Kidney tubule cell (primary cell): ENCODE results near the gene G3BP2.

Experiments
- DNase-seq: peaks from one replicate; pipeline ENCODE4 v3.0.0-alpha.2; 2018; ENCODE audit warnings: low spot score

The G3BP2 gene

DNA sequence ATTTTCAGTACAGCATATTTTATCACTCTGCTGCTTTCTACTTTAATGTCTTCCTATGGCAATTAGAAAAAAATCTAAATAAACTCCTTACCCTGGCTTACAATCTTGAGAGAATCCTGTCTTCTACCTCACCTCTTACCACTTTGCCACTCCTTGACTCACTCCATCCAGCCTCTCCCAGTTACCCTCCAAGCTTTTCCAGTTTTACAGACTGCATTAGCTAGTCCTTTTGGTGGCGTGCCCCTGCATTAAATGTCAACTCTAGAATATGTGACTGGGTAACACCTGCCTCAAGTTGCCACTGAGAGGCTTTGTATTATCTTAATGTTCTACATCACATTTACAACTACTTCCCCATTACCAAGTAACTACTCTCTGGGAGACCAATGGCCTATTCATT, 35.4 kb downstream of the G3BP2 start:
- DNase-seq = no peak

DNA sequence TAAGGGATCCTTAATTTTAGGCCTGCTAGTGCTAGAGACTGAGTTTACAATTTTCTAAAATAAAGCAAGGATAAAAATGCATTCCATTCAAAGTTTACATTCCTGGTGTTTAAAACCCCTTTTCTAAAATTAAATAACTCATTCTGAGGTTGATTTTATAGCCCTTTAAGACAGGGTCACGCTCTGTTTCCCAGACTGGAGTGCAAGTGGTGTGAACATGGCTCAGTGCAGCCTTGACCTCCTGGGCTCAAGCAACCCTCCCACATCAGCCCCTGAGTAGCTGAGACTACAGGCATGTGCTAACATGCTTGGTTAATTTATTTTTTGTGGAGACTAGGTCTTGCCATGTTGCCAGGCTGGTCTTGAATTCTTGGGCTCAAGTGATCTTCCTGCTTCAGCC, 36.0 kb downstream of the G3BP2 start:
- peak; percentile 71 for DNase-seq

DNA sequence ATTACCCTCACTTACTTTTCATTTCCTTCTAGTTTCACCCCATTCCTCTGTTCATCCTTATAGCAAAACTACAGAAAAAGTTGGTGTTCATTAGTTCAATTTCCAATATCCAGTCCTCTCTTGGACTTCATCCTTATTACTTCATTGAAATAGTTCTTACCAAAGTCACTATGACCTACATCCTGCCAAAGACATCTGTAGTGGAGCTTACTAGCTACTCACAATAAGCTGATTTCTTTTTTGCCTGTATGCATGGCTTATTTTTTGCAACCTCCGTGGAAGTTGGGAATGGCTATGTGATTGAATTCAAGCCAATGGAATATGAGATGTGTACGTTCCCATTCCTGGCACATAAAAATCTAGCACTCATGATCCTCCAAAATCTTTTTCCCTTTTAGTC, 38.3 kb downstream of the G3BP2 start:
- no peak for DNase-seq

DNA sequence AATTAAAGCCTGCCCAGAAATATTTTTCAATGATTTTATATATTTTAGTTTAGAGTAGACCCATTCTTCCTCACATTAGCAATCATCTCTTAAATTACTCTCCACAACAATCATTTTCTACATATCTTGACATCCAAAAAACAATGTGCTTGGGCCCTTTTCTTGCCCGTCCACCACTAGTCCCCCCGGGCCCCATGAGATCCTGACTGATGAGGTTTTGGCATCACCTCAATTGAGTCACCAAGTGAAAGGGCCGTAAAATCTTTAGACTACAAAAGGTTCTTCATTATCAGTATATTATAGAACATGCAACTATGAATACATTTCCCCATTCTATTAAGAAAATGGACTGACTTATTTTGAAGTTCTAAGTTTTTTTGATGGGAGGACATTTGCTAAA, 38.9 kb downstream of the G3BP2 start:
- DNase-seq = no peak

DNA sequence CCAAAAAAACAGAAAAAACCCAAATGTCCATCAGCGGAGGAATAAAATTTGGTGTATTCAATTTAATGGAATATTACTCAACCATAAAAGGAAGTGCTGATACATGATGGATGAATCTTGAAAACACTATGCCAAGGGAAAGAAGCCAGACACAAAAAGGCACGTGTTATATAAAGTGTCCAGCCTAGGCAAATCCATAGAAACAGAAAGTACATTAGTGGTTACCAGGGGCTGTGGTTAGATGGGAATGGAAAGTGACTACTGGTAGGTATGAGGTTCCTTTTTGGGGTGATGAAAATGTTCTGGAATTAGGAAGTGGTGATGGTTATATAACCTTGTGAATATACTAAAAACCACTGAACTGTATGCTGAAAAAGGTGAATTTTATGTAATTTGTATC, 39.4 kb downstream of the G3BP2 start:
- peak; percentile 74 for DNase-seq

DNA sequence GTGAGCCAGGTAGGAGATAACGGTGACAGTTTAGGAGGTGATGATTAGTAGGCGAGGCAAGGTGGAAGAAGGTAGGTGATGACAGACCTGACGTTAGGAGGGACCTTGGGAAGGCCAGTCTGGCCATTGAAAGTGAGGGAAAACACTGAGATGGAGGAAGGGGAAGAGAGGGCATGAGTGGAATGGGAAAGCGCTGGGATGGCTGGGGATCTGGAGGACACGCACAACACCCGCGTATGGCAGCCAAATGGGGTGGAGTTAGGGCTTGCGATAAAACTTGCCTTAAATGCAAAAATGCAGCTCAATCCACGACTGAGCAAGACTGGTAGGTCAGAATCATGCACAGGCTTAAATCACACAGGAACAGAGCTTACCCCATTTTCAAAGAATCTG, 42.3 kb downstream of the G3BP2 start:
- no peak for DNase-seq

DNA sequence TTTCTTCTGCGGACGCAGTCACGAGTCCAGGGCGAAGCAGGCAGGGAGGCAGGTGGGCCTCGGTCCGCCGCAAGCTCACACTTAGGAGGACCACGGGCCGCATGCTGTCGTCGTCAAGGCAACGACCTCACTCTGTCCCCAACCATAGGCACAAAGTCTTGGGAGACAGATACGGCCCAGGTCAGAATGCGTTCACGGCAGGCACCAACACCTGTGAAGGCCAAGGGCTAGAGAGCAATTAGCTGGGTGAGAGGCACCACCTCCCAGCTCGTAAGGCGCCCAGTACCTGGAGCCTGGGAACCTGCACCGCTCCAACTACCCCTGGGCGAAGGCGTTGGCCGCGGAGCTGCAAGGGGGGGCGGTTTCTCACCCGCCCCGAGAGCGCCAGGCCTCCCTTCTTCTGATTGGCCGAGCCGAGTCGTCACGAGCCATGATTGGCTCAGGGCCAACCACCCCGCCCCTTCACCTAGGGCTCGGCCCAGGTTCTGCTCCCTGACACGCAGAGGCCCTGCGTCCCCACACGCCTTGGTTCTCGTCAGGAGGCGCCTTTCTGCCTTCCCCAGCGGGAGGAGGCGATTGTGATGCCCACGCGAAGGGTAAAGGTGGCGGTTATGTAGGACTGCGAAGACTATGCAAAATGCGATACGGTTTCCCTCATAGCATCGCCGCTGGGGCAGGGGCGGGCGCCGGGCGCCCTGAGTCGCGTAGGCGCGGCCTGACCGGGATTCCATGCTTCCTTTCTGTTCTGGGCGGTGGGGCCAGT, 42.9 kb downstream of the G3BP2 start, which contains the start of gene CDKL2:
Gene CDKL2, minus strand, starts transcription at position 355 of the 763 bp plus-strand sequence. CDS start 4,540 bp downstream, outside the sequence.
- DNase-seq = peak; percentile 94

DNA sequence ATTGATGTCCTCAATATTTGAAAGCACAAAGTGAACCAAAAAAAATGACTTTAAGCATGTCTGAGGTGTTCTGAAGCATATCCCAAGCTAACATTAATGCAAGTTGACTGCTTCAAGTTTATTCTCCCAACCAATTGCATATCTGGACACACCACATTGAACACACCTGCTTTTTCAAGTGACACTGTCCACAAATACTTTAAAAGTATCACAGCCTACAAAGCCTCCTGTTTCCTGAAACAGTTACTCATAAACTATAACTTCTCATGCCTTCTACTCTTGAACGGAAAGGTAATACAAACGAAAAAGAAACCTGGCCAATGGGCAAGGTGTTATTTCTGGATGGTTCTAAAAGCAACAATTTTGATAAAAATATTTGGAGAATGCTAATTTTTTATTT, 44.0 kb downstream of the G3BP2 start:
- peak; percentile 80 for DNase-seq

DNA sequence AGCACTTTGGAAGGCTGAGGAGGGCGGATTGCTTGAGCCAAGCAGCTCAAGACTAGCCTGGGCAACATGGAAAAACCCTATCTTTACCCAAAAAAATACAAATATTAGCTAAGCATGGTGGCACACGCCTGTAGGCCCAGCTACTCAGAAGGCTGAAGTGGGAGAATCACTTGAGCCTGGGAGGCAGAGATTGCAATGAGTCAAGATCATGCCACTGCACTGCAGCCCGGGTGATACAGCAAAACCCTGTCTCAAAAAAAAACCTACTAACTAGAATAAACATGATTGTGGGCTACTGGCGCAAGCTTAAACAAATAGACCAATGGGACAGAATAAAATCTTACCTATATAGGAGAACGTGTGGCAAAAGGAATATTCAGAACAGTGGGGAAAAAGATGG, 50.2 kb downstream of the G3BP2 start:
- DNase-seq = no peak

DNA sequence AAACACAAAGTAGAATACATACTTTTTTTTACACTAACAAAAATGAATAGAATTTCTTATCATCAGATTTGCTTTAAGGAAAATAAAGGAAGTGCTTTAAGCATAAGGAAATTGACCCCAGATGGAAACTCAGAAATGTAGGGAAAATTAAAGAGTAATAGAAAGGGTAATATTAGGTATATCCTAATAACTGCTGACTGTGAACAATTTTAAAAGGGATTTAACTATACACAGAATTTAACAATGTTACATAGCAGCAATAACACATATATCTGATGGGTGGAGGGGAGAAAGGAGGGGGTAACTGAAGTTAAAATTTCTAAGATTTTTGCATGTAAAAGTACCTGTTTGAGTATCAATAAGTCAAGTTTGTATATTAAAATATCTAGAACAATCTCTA, 51.5 kb downstream of the G3BP2 start:
- no peak for DNase-seq

DNA sequence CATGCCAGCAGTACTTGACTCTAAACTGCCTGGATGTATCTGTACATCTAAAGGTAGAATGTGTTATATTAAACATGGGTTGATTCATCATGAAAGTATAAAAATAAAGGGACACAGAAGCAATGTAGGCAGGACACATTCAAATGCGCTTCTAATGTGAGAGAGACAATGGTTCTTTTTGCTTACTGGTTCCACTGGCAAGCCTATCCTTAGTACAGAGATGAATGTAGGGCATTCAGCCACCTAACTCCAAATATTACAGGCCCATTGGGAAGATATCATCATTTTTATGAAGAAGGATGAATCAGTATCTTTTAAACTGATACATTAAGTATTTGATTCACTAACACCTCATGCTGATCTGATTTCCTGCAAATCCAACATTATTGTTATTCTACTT, 60.9 kb downstream of the G3BP2 start:
- no peak for DNase-seq

DNA sequence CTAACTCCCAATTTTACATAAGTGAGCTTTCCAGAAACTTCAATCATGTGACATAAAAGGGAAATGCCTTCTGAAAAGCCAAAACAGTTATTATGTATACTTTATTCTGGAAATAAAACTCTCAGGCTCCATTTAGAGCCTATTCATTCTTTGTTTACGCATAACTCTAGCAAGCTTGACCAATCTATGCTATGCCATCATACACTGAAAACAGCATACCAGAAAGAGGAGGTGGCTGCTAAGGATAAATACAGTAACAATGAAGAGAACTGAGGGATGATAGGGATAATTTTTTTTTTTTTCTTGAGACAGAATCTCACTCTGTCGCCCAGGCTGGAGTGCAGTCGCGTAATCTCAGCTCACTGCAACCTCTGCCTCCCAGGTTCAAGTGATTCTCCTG, 67.3 kb downstream of the G3BP2 start:
- no peak for DNase-seq

DNA sequence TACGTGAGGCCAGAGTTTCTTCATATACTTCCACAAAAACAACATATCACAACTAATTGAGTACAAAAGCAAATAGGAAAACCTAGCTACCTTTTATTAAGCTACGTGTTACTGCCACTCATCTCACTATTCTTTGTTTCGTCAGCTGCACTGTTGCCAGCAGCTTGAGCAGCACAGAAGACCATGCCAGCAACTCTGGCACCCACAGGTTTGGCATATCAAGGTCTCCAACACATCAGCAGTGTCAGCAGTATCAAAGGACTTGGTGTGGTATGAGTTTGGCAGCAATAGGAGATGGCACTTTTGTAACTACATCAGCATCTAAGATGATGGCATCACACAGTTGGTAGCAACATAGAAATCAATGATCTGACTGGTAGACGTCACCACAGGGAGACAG, 73.6 kb downstream of the G3BP2 start:
- DNase-seq = no peak

DNA sequence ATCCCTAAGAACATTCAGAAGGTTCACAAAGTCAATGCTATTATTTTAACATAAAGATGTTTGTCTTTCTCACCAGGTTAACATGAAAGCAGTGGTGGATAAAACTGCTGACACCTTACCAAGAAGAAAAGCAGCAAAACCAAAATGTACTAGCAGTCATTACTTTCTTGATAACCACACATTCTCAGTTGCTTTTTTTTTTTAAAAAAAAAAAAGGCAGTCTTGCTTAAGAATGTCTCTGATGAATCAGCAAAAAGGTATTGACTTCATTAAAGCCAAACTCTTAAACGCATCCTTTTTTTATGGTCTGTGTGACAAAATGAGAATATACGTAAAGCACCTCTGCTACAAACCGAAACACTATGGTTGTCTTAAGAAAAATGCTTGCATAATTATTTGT, 74.8 kb downstream of the G3BP2 start:
- DNase-seq = peak; percentile 38

DNA sequence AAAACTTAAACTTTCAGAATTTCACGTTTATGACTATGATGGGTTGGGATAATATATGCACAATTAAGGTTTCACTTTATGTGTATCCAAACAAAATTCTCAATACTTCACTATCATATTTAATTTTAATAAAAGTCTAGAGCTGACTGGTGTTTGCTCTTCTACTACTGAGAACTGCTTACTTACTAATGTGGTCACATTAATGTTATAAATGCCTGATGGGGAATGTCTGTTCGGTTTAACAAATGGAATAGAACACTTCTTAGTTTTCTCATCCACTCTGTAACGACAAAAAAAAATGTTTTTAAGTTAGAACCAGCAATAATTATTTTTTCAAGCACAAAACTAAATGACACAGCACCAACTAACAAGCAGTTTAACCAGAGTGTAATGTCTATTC, 77.2 kb downstream of the G3BP2 start:
- no peak for DNase-seq

DNA sequence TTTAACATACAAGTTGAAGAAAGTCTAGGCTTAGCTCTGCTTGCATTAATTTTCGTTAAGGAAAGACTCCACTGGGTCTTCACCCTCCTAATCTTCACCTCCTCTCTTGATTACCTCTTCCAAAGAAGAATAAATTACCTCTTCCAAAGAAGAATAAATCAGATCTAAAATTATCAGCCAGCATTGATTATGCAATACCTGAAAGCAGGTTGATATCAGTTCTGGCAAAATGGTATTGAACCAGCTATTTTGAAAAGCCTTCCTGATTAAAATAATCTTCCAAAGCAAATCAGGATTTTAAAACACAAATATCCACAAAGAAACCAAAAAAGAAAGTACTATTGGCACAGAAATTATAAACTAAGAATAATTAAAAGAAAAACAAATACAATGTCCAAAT, 79.8 kb downstream of the G3BP2 start:
- no peak for DNase-seq
